ENCODE measurements around the gene TAF12.
"Not testable (repeated sequence)": the region's sequence is repeated elsewhere in the genome, so short reads cannot be mapped to it uniquely, and the experiment has no call there.

TAF12 gene

GRCh38 chr1:28653870-28654269, 11.0 kb upstream of the TAF12 start:
- H3K4me3 ChIP-seq (replicated peaks in 1 of 2; ENCODE audit: low read depth in 2 of 2, low read length in 2 of 2), result not testable (repeated sequence)
- peak; percentile 38 for TF ChIP-seq CTCF (IDR thresholded peaks at IDR 0.05; ENCODE audit: low read depth, low read length)
- DNase-seq (ENCODE audit: low read depth in 2 of 2), result peak; percentile 55 to 60

GRCh38 chr1:28653063-28653462, 10.2 kb upstream of the TAF12 start:
- not testable (repeated sequence) for H3K4me3 ChIP-seq (replicated peaks in 1 of 2; ENCODE audit: low read depth in 2 of 2, low read length in 2 of 2); DNase-seq (ENCODE audit: low read depth in 2 of 2)

- peak within 1 kb of the TSS; percentile 19 to 51 for H3K4me3 ChIP-seq (replicated peaks in 1 of 2; ENCODE audit: low read depth in 2 of 2, low read length in 2 of 2)
- DNase-seq (ENCODE audit: low read depth in 2 of 2), result peak; percentile 99
- no peak for TF ChIP-seq CTCF (IDR thresholded peaks at IDR 0.05; ENCODE audit: low read depth, low read length)
Measured at GRCh38 chr1:28648474-28649198, 5.8 kb upstream of the TAF12 start, which contains the start of gene RNU11. TSS of gene RNU11 (plus strand) at chr1:28648600.

- H3K4me3 ChIP-seq (replicated peaks in 1 of 2; ENCODE audit: low read depth in 2 of 2, low read length in 2 of 2), result peak overlapping the region; percentile 19 to 51
- TF ChIP-seq CTCF (IDR thresholded peaks at IDR 0.05; ENCODE audit: low read depth, low read length), result no peak
- peak; percentile 96 to 97 for DNase-seq (ENCODE audit: low read depth in 2 of 2)
Measured at GRCh38 chr1:28648008-28648473, 5.2 kb upstream of the TAF12 start.

- TF ChIP-seq CTCF (IDR thresholded peaks at IDR 0.05; ENCODE audit: low read depth, low read length), result no peak
- peak in 1 of 2 donors; percentile 13 for DNase-seq (ENCODE audit: low read depth in 2 of 2)
- no peak overlapping the region for H3K4me3 ChIP-seq (replicated peaks in 1 of 2; ENCODE audit: low read depth in 2 of 2, low read length in 2 of 2)
Measured at GRCh38 chr1:28646040-28646439, 3.2 kb upstream of the TAF12 start.

GRCh38 chr1:28645406-28645805, 2.5 kb upstream of the TAF12 start:
- H3K4me3 ChIP-seq (replicated peaks in 1 of 2; ENCODE audit: low read depth in 2 of 2, low read length in 2 of 2); DNase-seq (ENCODE audit: low read depth in 2 of 2): not testable (repeated sequence)

- H3K4me3 ChIP-seq (replicated peaks in 1 of 2; ENCODE audit: low read depth in 2 of 2, low read length in 2 of 2), result no peak overlapping the region
- DNase-seq (ENCODE audit: low read depth in 2 of 2), result no peak
Measured at GRCh38 chr1:28644494-28644893, 1.6 kb upstream of the TAF12 start.

More at GRCh38 chr1:28644494-28644893, 1.6 kb upstream of the TAF12 start:
- no peak for TF ChIP-seq CTCF (IDR thresholded peaks at IDR 0.05; ENCODE audit: low read depth, low read length)

Measured in cardiac fibroblast (primary cell).